ENCODE data around the gene TAF12.

DNA sequence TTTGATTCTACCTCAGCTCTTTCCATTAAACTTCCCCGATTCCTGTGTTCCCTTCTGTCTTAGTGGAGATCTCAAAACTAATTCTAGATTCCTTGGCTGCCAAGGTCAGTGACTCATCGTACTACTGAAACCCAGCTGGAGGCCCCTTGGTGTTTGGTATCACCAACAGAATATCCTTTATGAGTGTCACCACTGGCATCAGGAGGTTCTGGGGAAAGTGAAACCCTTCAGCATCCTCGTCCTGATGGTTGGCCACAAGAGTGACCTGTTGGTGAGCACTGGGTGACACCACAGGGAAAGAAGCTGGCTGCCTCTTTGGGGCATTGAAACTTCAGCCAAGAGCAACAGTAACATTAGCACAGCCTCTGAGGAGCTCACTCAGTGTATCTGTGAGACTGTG is 41.2 kb downstream of the TAF12 start:
- no peak for TF ChIP-seq CTCF (IDR thresholded peaks at IDR 0.05)
- TF ChIP-seq POLR2A (IDR thresholded peaks at IDR 0.05): no peak
